ENCODE results near the gene SESTD1.
"Not testable (repeated sequence)": the region's sequence is repeated elsewhere in the genome, so short reads cannot be mapped to it uniquely, and the experiment has no call there.

Gene SESTD1

DNA sequence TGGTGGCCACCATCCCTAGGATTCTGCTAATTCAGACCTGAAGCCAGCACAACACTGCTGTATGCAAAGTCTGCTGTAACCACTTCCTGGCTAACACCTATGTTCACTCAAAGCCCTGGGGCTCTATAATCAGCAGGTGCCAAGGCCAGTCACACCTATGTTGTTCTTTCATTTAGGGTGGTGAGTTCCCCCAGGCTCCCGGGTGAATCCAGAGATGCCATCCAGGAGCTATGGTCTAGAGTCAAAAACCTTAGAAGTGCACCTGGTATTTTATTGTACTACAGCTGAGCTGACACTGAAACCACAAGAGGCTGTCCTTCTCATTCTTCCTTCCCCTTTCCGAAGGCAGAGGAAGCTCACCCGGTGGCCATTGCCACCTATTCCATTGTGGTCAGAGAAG is 168.5 kb downstream of the SESTD1 start:
- DNase-seq: no peak

- DNase-seq: not testable (repeated sequence)
Observed at GRCh38 chr2:179092912-179093311, 171.7 kb downstream of the SESTD1 start.

GRCh38 chr2:179082697-179083096 is 181.9 kb downstream of the SESTD1 start:
- DNase-seq: no peak

DNA sequence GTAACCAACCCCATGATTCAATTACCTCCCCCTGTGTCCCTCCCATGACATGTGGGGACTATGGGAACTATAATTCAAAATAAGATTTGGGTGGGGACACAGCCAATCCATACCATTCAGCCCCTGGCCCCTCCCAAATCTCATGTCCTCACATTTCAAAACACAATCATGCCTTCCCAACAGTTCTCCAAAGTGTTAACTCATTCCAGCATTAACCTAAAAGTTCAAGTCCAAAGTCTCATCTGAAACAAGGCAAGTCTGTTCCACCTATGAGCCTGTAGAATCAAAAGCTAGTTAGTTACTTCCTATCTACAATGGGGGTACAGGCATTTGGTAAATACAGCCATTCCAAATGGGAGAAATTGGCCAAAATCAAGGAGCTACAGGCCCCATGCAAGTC is 182.7 kb downstream of the SESTD1 start:
- no peak for DNase-seq

GRCh38 chr2:179072527-179072926 is 192.1 kb downstream of the SESTD1 start:
- DNase-seq: no peak

GRCh38 chr2:179071810-179072355 is 192.7 kb downstream of the SESTD1 start:
- DNase-seq: no peak

GRCh38 chr2:179070895-179071294 is 193.7 kb downstream of the SESTD1 start:
- DNase-seq: no peak

- no peak for DNase-seq
Observed at GRCh38 chr2:179069685-179070084, 194.9 kb downstream of the SESTD1 start.

- no peak for DNase-seq
Observed at GRCh38 chr2:179068991-179069643, 195.5 kb downstream of the SESTD1 start.

- no peak for DNase-seq
Observed at GRCh38 chr2:179059026-179059700, 205.5 kb downstream of the SESTD1 start.

DNA sequence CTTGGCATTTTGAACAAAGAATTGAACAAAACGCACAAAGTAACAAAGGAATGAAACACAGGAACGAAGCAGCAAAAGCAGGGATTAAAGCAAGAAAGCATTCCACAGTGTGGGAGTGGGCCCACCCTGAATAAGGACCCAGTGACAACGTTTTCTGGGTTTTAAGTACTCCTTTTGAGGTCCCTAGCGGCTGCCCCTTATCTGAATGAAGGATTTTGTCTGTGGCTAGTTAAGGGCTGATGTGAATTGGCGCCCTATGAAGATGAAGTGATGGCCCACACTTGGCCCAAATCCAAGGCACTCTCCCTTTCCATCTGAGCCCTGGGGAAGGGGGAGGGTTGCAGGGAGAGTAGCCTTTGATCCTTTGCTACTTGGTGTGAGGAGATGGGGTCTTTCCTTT is 206.9 kb downstream of the SESTD1 start:
- no peak for DNase-seq

- DNase-seq: not testable (repeated sequence)
Observed at GRCh38 chr2:179053568-179053967, 211.1 kb downstream of the SESTD1 start.
